H9 (cell line): Measurements from ENCODE around the gene TRPM4. TPM values are rescaled to one million over a fixed set of nuclear protein-coding genes. Genes with fewer than 3 reads are reported as not detected.

ENCODE experiments used
- DNase-seq: peaks from one replicate; pipeline ENCODE4 v3.0.0-alpha.2; 2017
- H2AFZ ChIP-seq: one replicate; pipeline ENCODE4 v1.6.1; 2013; ENCODE audit warnings: mild to moderate bottlenecking, low read length, control low read depth, moderate library complexity
- H2AK5ac ChIP-seq: 2 replicates; pipeline ENCODE4 v1.6.1; 2013; ENCODE audit warnings: low read length, control low read depth, mixed read lengths; ENCODE audit not compliant: insufficient read length
- H2BK120ac ChIP-seq: one replicate; pipeline ENCODE4 v1.6.1; 2013; ENCODE audit warnings: low read depth, mild to moderate bottlenecking, low read length, control low read depth, inconsistent platforms; ENCODE audit not compliant: poor library complexity, severe bottlenecking
- H2BK12ac ChIP-seq: 2 replicates; pipeline ENCODE4 v1.6.1; 2013; ENCODE audit warnings: low read length, control low read depth, mixed read lengths, low read depth; ENCODE audit not compliant: insufficient read length
- H2BK15ac ChIP-seq: 2 replicates; pipeline ENCODE4 v1.6.1; 2013; ENCODE audit warnings: low read depth, low read length, control low read depth
- H2BK20ac ChIP-seq: one replicate; pipeline ENCODE4 v1.6.1; 2013; ENCODE audit warnings: low read depth, mild to moderate bottlenecking, low read length, control low read depth, inconsistent platforms; ENCODE audit not compliant: poor library complexity, severe bottlenecking
- H2BK5ac ChIP-seq: 2 replicates; pipeline ENCODE4 v1.6.1; 2013; ENCODE audit warnings: low read length, control low read depth, mixed read lengths; ENCODE audit not compliant: insufficient read length
- H3K14ac ChIP-seq: 2 replicates; pipeline ENCODE4 v1.6.1; 2013; ENCODE audit warnings: low read length, control low read depth; ENCODE audit not compliant: insufficient read depth
- H3K18ac ChIP-seq: 2 replicates; pipeline ENCODE4 v1.6.1; 2013; ENCODE audit warnings: low read depth, mild to moderate bottlenecking, mixed read lengths, low read length, control low read depth; ENCODE audit not compliant: insufficient read length
- H3K23ac ChIP-seq: 2 replicates; pipeline ENCODE4 v1.6.1; 2013; ENCODE audit warnings: low read length, control low read depth, mixed read lengths, low read depth; ENCODE audit not compliant: insufficient read length
- H3K23me2 ChIP-seq: 2 replicates; pipeline ENCODE4 v1.6.1; 2013; ENCODE audit warnings: low read depth, mild to moderate bottlenecking, mixed read lengths, low read length, control low read depth; ENCODE audit not compliant: insufficient read length, poor library complexity, severe bottlenecking
- H3K27ac ChIP-seq: 2 replicates; pipeline ENCODE4 v1.5.1; 2013; ENCODE audit warnings: low read length, control low read depth, mixed read lengths, low read depth; ENCODE audit not compliant: insufficient read length
- H3K27me3 ChIP-seq: 2 replicates; pipeline ENCODE4 v1.6.1; 2013; ENCODE audit warnings: low read length, control low read depth, inconsistent platforms; ENCODE audit not compliant: insufficient read depth
- H3K4ac ChIP-seq: 2 replicates; pipeline ENCODE4 v1.6.1; 2013; ENCODE audit warnings: low read depth, mild to moderate bottlenecking, control low read depth, inconsistent platforms, low read length, moderate library complexity
- H3K4me1 ChIP-seq: 2 replicates; pipeline ENCODE4 v1.6.1; 2013; ENCODE audit warnings: low read length, control low read depth, inconsistent platforms; ENCODE audit not compliant: insufficient read depth
- H3K4me2 ChIP-seq: 2 replicates; pipeline ENCODE4 v1.6.1; 2013; ENCODE audit warnings: low read length, control low read depth, mixed read lengths; ENCODE audit not compliant: insufficient read length, insufficient read depth
- H3K56ac ChIP-seq: 2 replicates; pipeline ENCODE4 v1.6.1; 2013; ENCODE audit warnings: low read depth, mild to moderate bottlenecking, mixed read lengths, low read length, control low read depth; ENCODE audit not compliant: insufficient read length
- H3K79me1 ChIP-seq: 2 replicates; pipeline ENCODE4 v1.6.1; 2013; ENCODE audit warnings: low read depth, mild to moderate bottlenecking, moderate library complexity, low read length, control low read depth, inconsistent platforms; ENCODE audit not compliant: insufficient read depth, poor library complexity, severe bottlenecking
- H3K79me2 ChIP-seq: 2 replicates; pipeline ENCODE4 v1.6.1; 2013; ENCODE audit warnings: low read length, control low read depth, inconsistent platforms; ENCODE audit not compliant: insufficient read depth
- H3K9ac ChIP-seq: 2 replicates; pipeline ENCODE4 v1.6.1; 2013; ENCODE audit warnings: low read length, control low read depth, mixed read lengths; ENCODE audit not compliant: insufficient read length; ENCODE audit errors: extremely low read depth
- H3K9me3 ChIP-seq: one replicate; pipeline ENCODE4 v1.6.1; 2013; ENCODE audit warnings: low read depth, low read length, inconsistent platforms; ENCODE audit not compliant: control insufficient read depth
- H3T11ph ChIP-seq: one replicate; pipeline ENCODE4 v1.6.1; 2013; ENCODE audit warnings: mild to moderate bottlenecking, low read length, control low read depth, inconsistent platforms
- H4K20me1 ChIP-seq: one replicate; pipeline ENCODE4 v1.6.1; 2013; ENCODE audit not compliant: control insufficient read depth, insufficient read length, insufficient read depth
- H4K5ac ChIP-seq: 2 replicates; pipeline ENCODE4 v1.6.1; 2013; ENCODE audit warnings: low read depth, mild to moderate bottlenecking, mixed read lengths, low read length, control low read depth; ENCODE audit not compliant: insufficient read length
- H4K8ac ChIP-seq: replicated peaks from 2 replicates; pipeline ENCODE4 v1.6.1; 2013; ENCODE audit warnings: low read length, control low read depth, mixed read lengths, low read depth; ENCODE audit not compliant: insufficient read length
- H4K91ac ChIP-seq: 2 replicates; pipeline ENCODE4 v1.6.1; 2013; ENCODE audit warnings: low read depth, mild to moderate bottlenecking, moderate library complexity, mixed read lengths, low read length, control low read depth; ENCODE audit not compliant: insufficient read length
- H3K27ac Mint-ChIP-seq, 3 experiments: 2 replicates in 2 of 3; 3 replicates in 1 of 3; pipeline ENCODE4 v1.8.0; 2020 to 2021; ENCODE audit warnings: mixed read lengths in 3 of 3, mild to moderate bottlenecking in 1 of 3, moderate library complexity in 1 of 3
- H3K27me3 Mint-ChIP-seq: 2 replicates; pipeline ENCODE4 v1.8.0; 2021; ENCODE audit warnings: low read depth, mild to moderate bottlenecking, moderate library complexity, mixed read lengths
- H3K36me3 Mint-ChIP-seq, 3 experiments: 2 replicates in 2 of 3; 3 replicates in 1 of 3; pipeline ENCODE4 v1.8.0; 2020 to 2021; ENCODE audit warnings: low read depth in 3 of 3, mixed read lengths in 3 of 3; ENCODE audit not compliant: insufficient read depth in 1 of 3
- H3K4me1 Mint-ChIP-seq, 2 experiments: 2 replicates each; pipeline ENCODE4 v1.8.0; 2020; ENCODE audit warnings: mixed read lengths in 2 of 2
- H3K4me3 Mint-ChIP-seq, 2 experiments: 2 replicates in 1 of 2; 3 replicates in 1 of 2; pipeline ENCODE4 v1.8.0; 2020 to 2021; ENCODE audit warnings: mild to moderate bottlenecking in 2 of 2, mixed read lengths in 2 of 2, moderate library complexity in 1 of 2
- H3K9me3 Mint-ChIP-seq, 2 experiments: 2 replicates in 1 of 2; 3 replicates in 1 of 2; pipeline ENCODE4 v1.8.0; 2020; ENCODE audit warnings: mild to moderate bottlenecking in 2 of 2, mixed read lengths in 2 of 2, moderate library complexity in 1 of 2
- CTCF ChIP-seq: fragments of 200-600 bp; sonication (generic); conservative IDR thresholded peaks from 3 replicates; pipeline ENCODE4 v1.8.0; 2021; ENCODE audit warnings: antibody characterized with exemption, mild to moderate bottlenecking
- WGBS: extraction: QIAGEN DNeasy Blood & Tissue Kit; methylation state at CpG from one replicate; pipeline ENCODE4 v1.1.7; 2013; ENCODE audit warnings: missing lambda C conversion rate, low lambda C conversion rate, mixed read lengths; ENCODE audit not compliant: insufficient read length; ENCODE audit errors: extremely low coverage; 5-methylcytosine and 5-hydroxymethylcytosine counted together
- total RNA-seq: library from RNA; stranded (reverse); gene quantifications from 2 replicates; pipeline ENCODE4 v1.2.1, GENCODE V29; 2021

TRPM4 gene
- total RNA-seq, 1 experiment from 2014 or later, result 6.9 TPM

- H3K56ac ChIP-seq, result no peak overlapping the region
- no peaks in the 10 kb centered on the region for H3K23me2 ChIP-seq
- peak overlapping the region in 1 of 3 experiments; percentile 40; a peak in 1 of 7 replicates for H3K27ac Mint-ChIP-seq
- DNase-seq, result no peak
- H3K4ac ChIP-seq, result no peak overlapping the region
- no peak overlapping the region for H3K27ac ChIP-seq
- no peak for TF ChIP-seq CTCF
- H3K23ac ChIP-seq, result no peak overlapping the region
- H2BK20ac ChIP-seq, result no peak overlapping the region
- peaks cover 9% of the 10 kb centered on the region; the same call in 1 of the 2 replicates for H3K27me3 Mint-ChIP-seq
- H3K79me2 ChIP-seq, result no peaks in the 10 kb centered on the region
- no peaks in the 10 kb centered on the region; the same call in 1 of the 2 replicates for H3K27me3 ChIP-seq
- H4K5ac ChIP-seq, result no peak overlapping the region
- H2BK12ac ChIP-seq, result no peak overlapping the region
- no CpG with 5 or more reads among the region's 9 CpGs for WGBS
- no peak overlapping the region for H2AK5ac ChIP-seq
- no peak overlapping the region for H3K4me2 ChIP-seq
- no peak overlapping the region for H4K8ac ChIP-seq
- H3K4me3 Mint-ChIP-seq, result no peak overlapping the region; a peak in 1 of 5 replicates
- H2BK120ac ChIP-seq, result no peak overlapping the region
- H3K9ac ChIP-seq, result no peak overlapping the region
- no peak overlapping the region for H2BK15ac ChIP-seq
- no peak overlapping the region for H3K18ac ChIP-seq
- H2BK5ac ChIP-seq, result no peak overlapping the region
- H4K20me1 ChIP-seq, result no peaks in the 10 kb centered on the region
- H2AFZ ChIP-seq, result no peak overlapping the region
- H3K4me1 ChIP-seq, result no peaks in the 10 kb centered on the region
- H4K91ac ChIP-seq, result no peak overlapping the region
- no peaks in the 10 kb centered on the region for H3K9me3 ChIP-seq
- H3K79me1 ChIP-seq, result no peaks in the 10 kb centered on the region
- peaks cover 0 to 12% of the 10 kb centered on the region in 2 experiments; a peak in 2 of 4 replicates for H3K4me1 Mint-ChIP-seq
- no peaks in the 10 kb centered on the region; a peak in 1 of 7 replicates for H3K36me3 Mint-ChIP-seq
- H3K9me3 Mint-ChIP-seq, result no peaks in the 10 kb centered on the region
- no peak overlapping the region for H3T11ph ChIP-seq
- H3K14ac ChIP-seq, result no peak overlapping the region
Measured at GRCh38 chr19:49244256-49244655, 86.7 kb downstream of the TRPM4 start.
